Measurements from ENCODE around the gene NR2C1. TPM values are rescaled to one million over a fixed set of nuclear protein-coding genes. Genes with fewer than 3 reads are reported as not detected.

The NR2C1 gene
- total and polyA plus RNA-seq, 10 of the 15 experiments (the other 5 are each of a cell fraction or from before 2014, with no cell fraction given): 8.8 to 38.1 (median 31.3) TPM

- WGBS (ENCODE audit: insufficient coverage, insufficient replicate concordance, low lambda C conversion rate, missing lambda C conversion rate): 67% methylated on average over 4 of the region's 4 CpGs
- H3K27ac ChIP-seq (ENCODE audit: control insufficient read depth, insufficient read depth): no peak overlapping the region
- FAIRE-seq: no peak
Measured at GRCh38 chr12:95077341-95077740, 3.9 kb upstream of the NR2C1 start.

More at GRCh38 chr12:95077341-95077740, 3.9 kb upstream of the NR2C1 start:
- POLR2A ChIA-PET: no interaction called here
- no peaks in the 10 kb centered on the region for H3K9me3 ChIP-seq (replicated peaks; ENCODE audit: control insufficient read depth, insufficient read depth, low read length)
- intact Hi-C loops (cut with micrococcal nuclease; ENCODE audit: unreplicated experiment) (loop anchor here (10.0 kb wide), 1 partner anchor 533 kb away; no protein-coding TSS in a partner anchor), in situ Hi-C loops (cut with MboI) (no loop called here)
- H3K4me3 ChIP-seq: no peak overlapping the region
- SMC1A ChIA-PET (ENCODE audit: uncharacterized antibody, unreplicated experiment): interaction anchor here (2.7 kb wide), 1 partner anchor 24 kb away, joined by 8 read pairs; no protein-coding TSS in a partner anchor
- DNase-seq (ENCODE audit: low read depth, low spot score) (no peak), ATAC-seq (no peak)
- TF ChIP-seq TAF1 (IDR thresholded peaks at IDR 0.05; ENCODE audit: borderline replicate concordance, low read depth, low read length): no peak
- TF ChIP-seq ZNF687 (IDR thresholded peaks at IDR 0.05): no peak
- TF ChIP-seq PAX8 (IDR thresholded peaks at IDR 0.05): no peak
- no peak for TF ChIP-seq ATF2 (IDR thresholded peaks at IDR 0.05; ENCODE audit: low read length)
- TF ChIP-seq BHLHE40 (IDR thresholded peaks at IDR 0.05; ENCODE audit: borderline replicate concordance in 1 of 2, low read depth in 2 of 2, low read length in 1 of 2): no peak
- TF ChIP-seq SUZ12 (IDR thresholded peaks at IDR 0.05; ENCODE audit: unreplicated experiment): no peak
- H3K36me3 ChIP-seq (ENCODE audit: control insufficient read depth in 2 of 2, insufficient read depth in 2 of 2, low read length in 1 of 2): no peaks in the 10 kb centered on the region
- H4K20me1 ChIP-seq (ENCODE audit: control insufficient read depth, insufficient read depth): no peaks in the 10 kb centered on the region
- RAD21 ChIA-PET (ENCODE audit: unreplicated experiment): interaction anchor here (0.7 kb wide), 1 partner anchor 9 kb away, joined by 3 read pairs; no protein-coding TSS in a partner anchor
- no peaks in the 10 kb centered on the region for H3K27me3 ChIP-seq (replicated peaks in 1 of 2; ENCODE audit: control insufficient read depth in 2 of 2, insufficient read depth in 2 of 2, low read length in 1 of 2)
- H3K9ac ChIP-seq (ENCODE audit: control insufficient read depth, insufficient read depth, low read length): no peak overlapping the region
- no peak overlapping the region for H2AFZ ChIP-seq (ENCODE audit: control insufficient read depth, low read depth, low read length)
- 0 out of 2 replicates have a peak, but pooled peaks cover 3% of the 10 kb centered on the region for H3K4me1 ChIP-seq (ENCODE audit: control insufficient read depth, insufficient read depth, low read length)
- no peak overlapping the region for H3K4me2 ChIP-seq (ENCODE audit: control insufficient read depth, insufficient read depth)
- BruUV-seq (replicated peaks): no TSS peak
- CTCF ChIA-PET: no interaction called here
- peaks cover 9% of the 10 kb centered on the region for H3K79me2 ChIP-seq (ENCODE audit: control insufficient read depth, insufficient read depth, low read length)

Measured in GM12878 (cell line).